Epithelial cell of proximal tubule (primary cell): ENCODE data around the gene OGFOD1. TPM values are rescaled to one million over a fixed set of nuclear protein-coding genes. Genes with fewer than 3 reads are reported as not detected.

Source experiments
- DNase-seq: peaks from one replicate; pipeline ENCODE4 v3.0.0-alpha.2; 2011; ENCODE audit warnings: low read depth
- H3K4me3 ChIP-seq: 2 replicates; pipeline ENCODE4 v1.5.1; 2011; ENCODE audit warnings: low read depth, mild to moderate bottlenecking, low read length
- CTCF ChIP-seq: conservative IDR thresholded peaks from 2 replicates; pipeline ENCODE4 v1.5.1; 2012; ENCODE audit warnings: low read depth, mild to moderate bottlenecking, low read length
- total RNA-seq: library from RNA; depleted of rRNA; stranded (reverse); fragments of >200 nt; gene quantifications from 2 replicates; pipeline ENCODE4 v1.2.3, GENCODE V29; 2015

OGFOD1 gene
- total RNA-seq, 1 donor from 2014 or later = 66.7 TPM

GRCh38 chr16:56478281-56479049 is 27.1 kb downstream of the OGFOD1 start:
- DNase-seq = no peak
- no peak for TF ChIP-seq CTCF
- no peak overlapping the region for H3K4me3 ChIP-seq

- no peak overlapping the region for H3K4me3 ChIP-seq
- no peak for DNase-seq
- TF ChIP-seq CTCF = no peak
Observed at GRCh38 chr16:56479469-56479868, 28.1 kb downstream of the OGFOD1 start.

GRCh38 chr16:56480776-56481467 is 29.6 kb downstream of the OGFOD1 start:
- no peak for TF ChIP-seq CTCF
- DNase-seq = no peak
- no peak overlapping the region for H3K4me3 ChIP-seq

- TF ChIP-seq CTCF = no peak
- DNase-seq = no peak
- H3K4me3 ChIP-seq = no peak overlapping the region
Observed at GRCh38 chr16:56481468-56482122, 30.2 kb downstream of the OGFOD1 start.

- no peak overlapping the region for H3K4me3 ChIP-seq
- no peak for DNase-seq
- TF ChIP-seq CTCF = no peak
Observed at GRCh38 chr16:56482683-56483236, 31.4 kb downstream of the OGFOD1 start.

- no peak for TF ChIP-seq CTCF
- no peak for DNase-seq
- H3K4me3 ChIP-seq = no peak overlapping the region
Observed at GRCh38 chr16:56483394-56483793, 32.0 kb downstream of the OGFOD1 start.
